Gastroesophageal sphincter (tissue), 4 donors: Measurements from ENCODE around the gene BCORL1. TPM values are rescaled to one million over a fixed set of nuclear protein-coding genes. Genes with fewer than 3 reads are reported as not detected.

ENCODE experiments used
- ATAC-seq: fragments of 150-250 bp; one replicate; pipeline ENCODE4 v1.9.1; 2016; ENCODE audit warnings: mild to moderate bottlenecking, moderate library complexity
- H3K27ac ChIP-seq, 4 donors: fragments of 200-600 bp; sonication (generic) in 3 of 4; 1 replicate in 3 of 4; 2 replicates in 1 of 4; pipeline ENCODE4 v1.5.1; 2016 to 2019
- H3K27me3 ChIP-seq: fragments of 200-600 bp; sonication (generic); one replicate; pipeline ENCODE4 v1.5.1; 2019
- H3K36me3 ChIP-seq, 2 donors: fragments of 200-600 bp; sonication (generic); one replicate each; pipeline ENCODE4 v1.5.1; 2019; ENCODE audit warnings: control low read depth in 1 of 2
- H3K4me1 ChIP-seq, 3 donors: fragments of 200-600 bp; sonication (generic); 1 replicate in 2 of 3; 2 replicates in 1 of 3; pipeline ENCODE4 v1.5.1; 2016 to 2019; ENCODE audit warnings: control low read depth in 2 of 3
- H3K4me3 ChIP-seq, 2 donors: fragments of 200-600 bp; sonication (generic); one replicate each; pipeline ENCODE4 v1.5.1; 2019; ENCODE audit warnings: mild to moderate bottlenecking in 1 of 2, moderate library complexity in 1 of 2
- H3K9me3 ChIP-seq, 3 donors: fragments of 200-600 bp; sonication (generic); one replicate each; pipeline ENCODE4 v1.5.1; 2017 to 2019; ENCODE audit warnings: control low read depth in 2 of 3
- CTCF ChIP-seq, 4 experiments: fragments of 200-600 bp in 2 of 4; fragments of 450-650 bp in 2 of 4; sonication (generic) in 1 of 4; IDR thresholded peaks; one replicate each; pipeline ENCODE4 v1.5.1; 2017 to 2019; ENCODE audit warnings: antibody characterized with exemption in 4 of 4, mild to moderate bottlenecking in 2 of 4, moderate library complexity in 2 of 4
- EP300 ChIP-seq: sonication (generic); formaldehyde crosslinking; IDR thresholded peaks from one replicate; pipeline ENCODE4 v1.6.1; 2017; ENCODE audit warnings: antibody characterized with exemption, mild to moderate bottlenecking
- POLR2A ChIP-seq, 2 donors: fragments of 450-650 bp; IDR thresholded peaks; one replicate each; pipeline ENCODE4 v1.6.1; 2017; ENCODE audit warnings: antibody characterized with exemption in 2 of 2, mild to moderate bottlenecking in 2 of 2, moderate library complexity in 1 of 2
- POLR2AphosphoS5 ChIP-seq: sonication (generic); formaldehyde crosslinking; IDR thresholded peaks from one replicate; pipeline ENCODE4 v1.6.1; 2017; ENCODE audit warnings: antibody characterized with exemption
- WGBS, 2 donors: methylation state at CpG; one replicate each; pipeline ENCODE4 v1.1.5; 2018; ENCODE audit warnings: low coverage in 1 of 2; 5-methylcytosine and 5-hydroxymethylcytosine counted together
- total RNA-seq, 4 donors: library from RNA; depleted of rRNA; stranded (reverse); fragments of >200 nt; gene quantifications; one replicate each; pipeline ENCODE4 v1.1.0, GENCODE V29; 2016

Gene BCORL1
- total RNA-seq, 4 donors from 2014 or later = 2.8 to 10.4 (median 6.6) TPM

- H3K4me3 ChIP-seq = no peak overlapping the region
- 83 to 100% methylated on average over 1 to 2 of the region's 4 CpGs for WGBS, 2 donors
- no peak for ATAC-seq
- TF ChIP-seq POLR2AphosphoS5 (no peak), CTCF (IDR thresholded peaks at IDR 0.05) (no peak), EP300 (no peak), POLR2A (IDR thresholded peaks at IDR 0.05) (no peak)
- H3K27ac ChIP-seq = no peak overlapping the region
- no peaks in the 10 kb centered on the region for H3K27me3 ChIP-seq
- peaks cover 0 to 98% of the 10 kb centered on the region in 2 donors for H3K36me3 ChIP-seq
- H3K9me3 ChIP-seq = no peaks in the 10 kb centered on the region
- H3K4me1 ChIP-seq = peaks cover 0 to 4% (median 0%) of the 10 kb centered on the region in 3 donors
Measured at GRCh38 chrX:130048686-130049222, 66.3 kb downstream of the BCORL1 start.

DNA sequence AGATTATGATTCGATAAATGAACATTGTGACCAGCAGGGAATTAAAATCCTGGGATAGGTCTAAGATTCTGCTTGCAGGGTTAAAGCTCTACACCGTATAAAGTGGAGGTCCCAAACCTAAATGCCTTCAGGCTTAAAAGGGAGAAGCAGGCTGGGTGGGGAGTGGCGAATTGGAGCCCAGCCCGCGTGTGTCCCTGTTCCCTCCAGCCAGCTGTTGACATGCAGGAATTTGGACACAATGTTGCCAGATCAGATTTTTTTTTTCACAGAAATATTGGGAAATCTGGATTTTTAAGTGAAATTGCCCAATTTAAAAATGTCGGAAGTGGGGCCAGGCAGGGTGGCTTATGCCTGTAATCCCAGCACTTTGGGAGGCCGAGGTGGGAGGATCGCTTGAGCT is 67.4 kb downstream of the BCORL1 start:
- no peaks in the 10 kb centered on the region for H3K27me3 ChIP-seq
- H3K4me1 ChIP-seq = peaks cover 0 to 14% (median 0%) of the 10 kb centered on the region in 3 donors
- ATAC-seq = peak; percentile 61
- TF ChIP-seq EP300 = no peak
- no peak for TF ChIP-seq POLR2A (IDR thresholded peaks at IDR 0.05)
- no peak for TF ChIP-seq CTCF (IDR thresholded peaks at IDR 0.05)
- TF ChIP-seq POLR2AphosphoS5 = peak; percentile 17
- H3K9me3 ChIP-seq = no peaks in the 10 kb centered on the region
- no peak overlapping the region for H3K4me3 ChIP-seq
- WGBS, 2 donors = 95% methylated on average over 4 of the region's 8 CpGs; no CpG with 5 or more reads in 1 of the 2 donors
- peaks cover 0 to 88% of the 10 kb centered on the region in 2 donors for H3K36me3 ChIP-seq
- H3K27ac ChIP-seq = no peak overlapping the region

DNA sequence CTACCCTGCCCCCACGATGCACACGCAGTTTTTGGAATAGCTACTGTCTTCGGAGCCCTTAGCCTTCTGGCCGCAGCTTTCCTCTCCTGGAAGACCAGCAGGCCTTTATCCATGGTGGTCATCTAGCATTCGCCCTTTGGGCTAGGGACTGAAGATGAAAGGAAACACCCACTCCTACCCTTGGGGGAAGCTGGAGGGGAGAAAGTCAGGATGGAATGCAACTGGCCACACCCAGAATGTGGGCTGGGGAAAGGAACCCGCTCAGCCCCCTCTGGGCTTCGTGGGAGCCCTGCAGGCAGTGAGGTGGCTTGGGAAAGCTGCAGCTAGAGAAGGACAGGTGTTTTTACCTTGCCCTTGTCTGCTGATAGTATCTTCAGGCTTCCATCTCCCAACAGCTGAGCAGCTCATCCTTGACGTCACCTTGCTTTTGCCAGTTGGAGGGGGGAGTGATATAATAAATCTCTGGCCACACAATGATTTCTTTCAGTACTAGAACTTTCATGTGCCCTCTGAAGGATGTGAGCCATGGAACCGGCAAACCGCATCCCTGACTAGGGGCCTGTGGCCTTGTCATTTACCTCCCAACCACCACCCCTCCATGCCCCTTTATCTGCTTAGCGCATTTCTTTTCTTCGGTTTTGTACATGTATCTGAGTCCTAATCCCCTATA is 68.9 kb downstream of the BCORL1 start:
- WGBS, 2 donors = 93% methylated on average over 3 of the region's 12 CpGs; no CpG with 5 or more reads in 1 of the 2 donors
- Histone ChIP-seq H3K9me3 (no peaks in the 10 kb centered on the region), H3K4me3 (no peak overlapping the region), H3K4me1 (peaks cover 0 to 26% (median 2%) of the 10 kb centered on the region in 3 donors), H3K27ac (no peak overlapping the region), H3K27me3 (no peaks in the 10 kb centered on the region), H3K36me3 (peaks cover 0 to 80% of the 10 kb centered on the region in 2 donors)
- no peak for ATAC-seq
- TF ChIP-seq EP300 = no peak
- no peak for TF ChIP-seq CTCF (IDR thresholded peaks at IDR 0.05)
- no peak for TF ChIP-seq POLR2AphosphoS5

GRCh38 chrX:130053236-130053635 is 70.8 kb downstream of the BCORL1 start:
- no peaks in the 10 kb centered on the region for H3K9me3 ChIP-seq
- no peak for ATAC-seq
- no peak overlapping the region for H3K4me3 ChIP-seq
- 44 to 48% methylated on average over 1 to 3 of the region's 10 CpGs for WGBS, 2 donors
- H3K27ac ChIP-seq = no peak overlapping the region
- H3K27me3 ChIP-seq = no peaks in the 10 kb centered on the region
- TF ChIP-seq CTCF (IDR thresholded peaks at IDR 0.05) (no peak), EP300 (no peak), POLR2A (IDR thresholded peaks at IDR 0.05) (no peak), POLR2AphosphoS5 (no peak)
- H3K36me3 ChIP-seq = peaks cover 0 to 61% of the 10 kb centered on the region in 2 donors
- H3K4me1 ChIP-seq = peaks cover 0 to 26% (median 2%) of the 10 kb centered on the region in 3 donors

GRCh38 chrX:130055103-130055502 is 72.7 kb downstream of the BCORL1 start:
- no peak overlapping the region for H3K4me3 ChIP-seq
- WGBS, 2 donors = 62% methylated on average over 4 of the region's 11 CpGs; no CpG with 5 or more reads in 1 of the 2 donors

More at GRCh38 chrX:130055103-130055502, 72.7 kb downstream of the BCORL1 start:
- H3K4me1 ChIP-seq = peaks cover 0 to 32% (median 6%) of the 10 kb centered on the region in 3 donors
- no peaks in the 10 kb centered on the region for H3K9me3 ChIP-seq
- no peaks in the 10 kb centered on the region for H3K27me3 ChIP-seq
- TF ChIP-seq POLR2AphosphoS5 (peak; percentile 15), EP300 (no peak)
- peak overlapping the region in 3 of 4 donors; percentile 60 to 66 (median 61) for H3K27ac ChIP-seq
- H3K36me3 ChIP-seq = peaks cover 0 to 43% of the 10 kb centered on the region in 2 donors
- peak; percentile 68 for ATAC-seq
